ENCODE data around the gene ITGAD. TPM values are rescaled to one million over a fixed set of nuclear protein-coding genes. Genes with fewer than 3 reads are reported as not detected.

The ITGAD gene
- total and polyA plus RNA-seq, 4 donors: 0.04 to 3.6 (median 2.1) TPM

GRCh38 chr16:31364421-31364820 lies 28.7 kb upstream of the ITGAD start:
- Histone ChIP-seq H3K9ac (ENCODE audit: low read depth in 1 of 2, low read length in 2 of 2) (no peak overlapping the region), H3K4me1 (ENCODE audit: control insufficient read depth in 4 of 4, insufficient read depth in 4 of 4, low read length in 3 of 4) (no peaks in the 10 kb centered on the region), H3K27ac (ENCODE audit: low read depth in 1 of 2, low read length in 2 of 2) (no peak overlapping the region), H3K36me3 (ENCODE audit: control insufficient read depth in 4 of 4, insufficient read depth in 3 of 4, low read depth in 1 of 4, low read length in 3 of 4) (no peaks in the 10 kb centered on the region), H3K9me3 (ENCODE audit: control insufficient read depth in 4 of 4, low read length in 3 of 4) (no peaks in the 10 kb centered on the region), H3K27me3 (ENCODE audit: control insufficient read depth in 4 of 4, insufficient read depth in 4 of 4, low read length in 3 of 4) (no peaks in the 10 kb centered on the region), H3K4me3 (ENCODE audit: low read depth in 1 of 3, low read length in 3 of 3) (no peak overlapping the region)
- 76% methylated on average over 6 of the region's 6 CpGs for WGBS
- DNase-seq (ENCODE audit: low spot score): no peak
- TF ChIP-seq FOXA2 (IDR thresholded peaks at IDR 0.05): no peak
- no peak for TF ChIP-seq RXRA (IDR thresholded peaks at IDR 0.05)
- no peak for TF ChIP-seq MAX (IDR thresholded peaks at IDR 0.05)
- TF ChIP-seq TAF1 (conservative IDR thresholded peaks at IDR 0.05): no peak
- TF ChIP-seq JUND (IDR thresholded peaks at IDR 0.05): no peak
- TF ChIP-seq EGR1 (IDR thresholded peaks at IDR 0.05; ENCODE audit: low read depth in 2 of 2): no peak
- no peak for TF ChIP-seq HNF4A (conservative IDR thresholded peaks at IDR 0.05)
- no peak for TF ChIP-seq HNF4G (IDR thresholded peaks at IDR 0.05)
- TF ChIP-seq ATF3 (IDR thresholded peaks at IDR 0.05): no peak
- TF ChIP-seq YY1 (IDR thresholded peaks at IDR 0.05): no peak
- TF ChIP-seq FOXA1 (IDR thresholded peaks at IDR 0.05): no peak
- TF ChIP-seq NR2F2 (IDR thresholded peaks at IDR 0.05): no peak

GRCh38 chr16:31365131-31365865 lies 27.8 kb upstream of the ITGAD start:
- H3K4me1 ChIP-seq (ENCODE audit: control insufficient read depth in 4 of 4, insufficient read depth in 4 of 4, low read length in 3 of 4): no peaks in the 10 kb centered on the region
- no peak overlapping the region for H3K9ac ChIP-seq (ENCODE audit: low read depth in 1 of 2, low read length in 2 of 2)
- H3K4me3 ChIP-seq (ENCODE audit: low read depth in 1 of 3, low read length in 3 of 3): no peak overlapping the region
- no peak for DNase-seq (ENCODE audit: low spot score)
- H3K9me3 ChIP-seq (ENCODE audit: control insufficient read depth in 4 of 4, low read length in 3 of 4): no peaks in the 10 kb centered on the region
- TF ChIP-seq CTCF (IDR thresholded peaks at IDR 0.05; ENCODE audit: low read depth, low read length, missing input control): no peak
- TF ChIP-seq FOXA1 (IDR thresholded peaks at IDR 0.05): no peak
- no peak for TF ChIP-seq HNF4A (conservative IDR thresholded peaks at IDR 0.05)
- no peak for TF ChIP-seq ZBTB33 (IDR thresholded peaks at IDR 0.05)
- no peak for TF ChIP-seq EGR1 (IDR thresholded peaks at IDR 0.05; ENCODE audit: low read depth in 2 of 2)
- TF ChIP-seq RAD21 (IDR thresholded peaks at IDR 0.05): no peak
- TF ChIP-seq ATF3 (IDR thresholded peaks at IDR 0.05): no peak
- no peak for TF ChIP-seq TAF1 (conservative IDR thresholded peaks at IDR 0.05)
- no peak for TF ChIP-seq NR2F2 (IDR thresholded peaks at IDR 0.05)
- TF ChIP-seq HNF4G (IDR thresholded peaks at IDR 0.05): no peak
- TF ChIP-seq RXRA (IDR thresholded peaks at IDR 0.05): no peak
- TF ChIP-seq JUND (IDR thresholded peaks at IDR 0.05): no peak
- no peak for TF ChIP-seq GABPA (IDR thresholded peaks at IDR 0.05 in 1 of 2, conservative IDR thresholded peaks at IDR 0.05 in 1 of 2)
- TF ChIP-seq FOXA2 (IDR thresholded peaks at IDR 0.05): no peak
- TF ChIP-seq MAX (IDR thresholded peaks at IDR 0.05): no peak
- no peaks in the 10 kb centered on the region for H3K36me3 ChIP-seq (ENCODE audit: control insufficient read depth in 4 of 4, insufficient read depth in 3 of 4, low read depth in 1 of 4, low read length in 3 of 4)
- no peaks in the 10 kb centered on the region for H3K27me3 ChIP-seq (ENCODE audit: control insufficient read depth in 4 of 4, insufficient read depth in 4 of 4, low read length in 3 of 4)
- 89% methylated on average over 7 of the region's 7 CpGs for WGBS
- H3K27ac ChIP-seq (ENCODE audit: low read depth in 1 of 2, low read length in 2 of 2): no peak overlapping the region
